ENCODE measurements around the gene C13orf46. TPM values are rescaled to one million over a fixed set of nuclear protein-coding genes. Genes with fewer than 3 reads are reported as not detected.

The C13orf46 gene
- total RNA-seq, 1 donor from 2014 or later = 21.2 TPM

DNA sequence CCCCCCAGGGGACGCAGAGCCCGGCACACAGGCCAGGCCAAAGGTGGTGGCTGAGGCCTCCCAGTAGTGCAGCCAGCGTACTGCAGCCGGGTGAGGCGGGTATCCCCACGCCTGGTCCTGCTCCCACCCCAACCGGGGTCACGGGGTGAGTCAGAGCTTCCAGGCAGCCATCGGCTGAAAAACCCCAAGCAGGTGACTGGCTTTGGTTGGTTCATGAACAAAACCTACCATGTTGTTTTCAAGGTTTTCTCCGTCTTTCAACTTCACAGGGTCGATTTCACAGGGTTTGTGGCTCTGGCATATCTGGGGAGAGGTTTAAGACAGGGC is 42.1 kb upstream of the C13orf46 start:
- Histone ChIP-seq H3K4me1 (no peaks in the 10 kb centered on the region), H3K27ac (no peak overlapping the region), H3K36me3 (peaks cover 38% of the 10 kb centered on the region), H3K9me3 (no peaks in the 10 kb centered on the region), H3K4me3 (no peak overlapping the region), H3K27me3 (no peaks in the 10 kb centered on the region)
- intact Hi-C loops (cut with DNase I) = no loop called here
- ATAC-seq = no peak
- no peak for DNase-seq
- TF ChIP-seq, protein P1, sequence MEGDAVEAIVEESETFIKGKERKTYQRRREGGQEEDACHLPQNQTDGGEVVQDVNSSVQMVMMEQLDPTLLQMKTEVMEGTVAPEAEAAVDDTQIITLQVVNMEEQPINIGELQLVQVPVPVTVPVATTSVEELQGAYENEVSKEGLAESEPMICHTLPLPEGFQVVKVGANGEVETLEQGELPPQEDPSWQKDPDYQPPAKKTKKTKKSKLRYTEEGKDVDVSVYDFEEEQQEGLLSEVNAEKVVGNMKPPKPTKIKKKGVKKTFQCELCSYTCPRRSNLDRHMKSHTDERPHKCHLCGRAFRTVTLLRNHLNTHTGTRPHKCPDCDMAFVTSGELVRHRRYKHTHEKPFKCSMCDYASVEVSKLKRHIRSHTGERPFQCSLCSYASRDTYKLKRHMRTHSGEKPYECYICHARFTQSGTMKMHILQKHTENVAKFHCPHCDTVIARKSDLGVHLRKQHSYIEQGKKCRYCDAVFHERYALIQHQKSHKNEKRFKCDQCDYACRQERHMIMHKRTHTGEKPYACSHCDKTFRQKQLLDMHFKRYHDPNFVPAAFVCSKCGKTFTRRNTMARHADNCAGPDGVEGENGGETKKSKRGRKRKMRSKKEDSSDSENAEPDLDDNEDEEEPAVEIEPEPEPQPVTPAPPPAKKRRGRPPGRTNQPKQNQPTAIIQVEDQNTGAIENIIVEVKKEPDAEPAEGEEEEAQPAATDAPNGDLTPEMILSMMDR (IDR thresholded peaks at IDR 0.05) = no peak

DNA sequence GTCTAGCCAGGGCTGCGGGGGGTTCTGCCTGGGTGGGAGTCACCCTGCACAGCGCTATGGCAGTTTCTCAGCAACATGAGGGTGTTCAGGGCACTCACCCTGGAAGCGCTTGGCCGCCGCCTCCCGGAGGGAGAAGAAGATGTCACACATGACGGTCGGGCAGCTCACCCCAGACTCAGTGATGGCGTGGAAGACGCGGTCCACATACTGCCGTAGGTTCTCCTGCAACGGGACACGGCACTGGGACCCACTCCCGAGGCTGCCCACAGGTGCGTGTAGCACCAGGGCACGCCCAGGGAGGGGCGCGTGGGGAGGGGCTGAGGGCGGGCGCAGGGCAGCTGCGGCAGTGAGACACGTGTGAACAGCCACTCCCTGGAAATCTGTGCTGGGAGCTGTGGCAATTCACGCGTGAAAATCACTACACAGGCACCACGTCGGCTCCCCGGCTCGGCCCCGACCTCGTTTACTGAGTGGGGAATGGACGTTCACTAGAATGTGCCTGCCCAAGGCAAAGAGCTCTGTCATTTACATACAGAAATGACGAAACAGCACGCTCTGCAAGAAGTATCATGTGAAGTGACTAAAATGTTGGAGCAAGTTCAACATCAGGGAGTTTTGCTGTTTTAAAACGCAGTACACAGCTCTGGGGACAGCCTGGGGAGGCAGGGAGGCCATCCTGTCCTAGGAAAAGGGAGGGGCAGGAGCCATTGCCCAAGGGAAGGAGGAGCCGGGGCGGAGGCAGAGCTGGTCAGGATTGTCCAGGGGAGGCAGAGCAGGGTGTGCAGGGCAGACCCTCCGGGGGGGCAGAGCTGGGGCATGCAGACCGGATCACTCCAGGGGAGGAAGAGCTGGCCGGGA is 41.5 kb upstream of the C13orf46 start:
- Histone ChIP-seq H3K36me3 (peaks cover 34% of the 10 kb centered on the region), H3K4me1 (no peaks in the 10 kb centered on the region), H3K4me3 (no peak overlapping the region), H3K9me3 (no peaks in the 10 kb centered on the region), H3K27me3 (no peaks in the 10 kb centered on the region), H3K27ac (no peak overlapping the region)
- TF ChIP-seq, protein P1 (IDR thresholded peaks at IDR 0.05) = no peak
- ATAC-seq (peak; percentile 80), DNase-seq (peak; percentile 82)
- intact Hi-C loops (cut with DNase I) = no loop called here

DNA sequence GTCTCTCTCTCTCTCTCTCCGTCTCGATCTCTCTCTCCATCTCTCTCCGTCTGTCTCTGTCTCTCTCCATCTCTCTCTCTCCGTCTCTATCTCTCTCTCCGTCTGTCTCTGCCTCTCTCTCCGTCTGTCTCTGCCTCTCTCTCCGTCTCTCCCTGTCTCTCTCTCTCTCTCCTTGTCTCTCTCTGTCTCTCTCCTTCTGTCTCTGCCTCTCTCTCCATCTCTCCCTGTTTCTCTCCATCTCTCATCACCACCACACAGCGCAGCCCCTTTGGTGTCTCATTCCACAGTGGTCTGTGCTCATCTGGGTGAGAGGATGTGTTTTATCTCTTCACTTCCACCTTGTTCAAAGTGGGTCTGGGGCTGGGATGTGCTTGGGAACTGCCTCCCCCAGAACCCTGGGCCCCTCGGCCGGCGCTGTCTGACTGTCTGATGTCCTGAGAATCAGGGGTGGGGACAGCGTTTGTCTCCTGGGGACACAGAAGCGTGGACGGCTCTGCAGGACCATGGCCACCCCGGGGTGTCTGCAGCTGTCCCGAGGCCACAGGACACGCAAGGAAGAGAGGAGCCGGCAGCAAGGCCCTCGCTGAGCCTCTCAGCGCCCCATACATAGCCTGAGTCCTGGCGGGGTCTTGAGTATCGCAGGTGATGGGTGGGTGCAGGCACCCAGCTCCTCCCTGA is 40.2 kb upstream of the C13orf46 start:
- intact Hi-C loops (cut with DNase I) = no loop called here
- ATAC-seq (no peak), DNase-seq (no peak)
- H3K4me3 ChIP-seq = no peak overlapping the region
- H3K27me3 ChIP-seq = no peaks in the 10 kb centered on the region
- no peaks in the 10 kb centered on the region for H3K4me1 ChIP-seq
- H3K36me3 ChIP-seq = peaks cover 42% of the 10 kb centered on the region
- no peak overlapping the region for H3K27ac ChIP-seq
- no peaks in the 10 kb centered on the region for H3K9me3 ChIP-seq
- TF ChIP-seq, protein P1 (IDR thresholded peaks at IDR 0.05) = no peak

DNA sequence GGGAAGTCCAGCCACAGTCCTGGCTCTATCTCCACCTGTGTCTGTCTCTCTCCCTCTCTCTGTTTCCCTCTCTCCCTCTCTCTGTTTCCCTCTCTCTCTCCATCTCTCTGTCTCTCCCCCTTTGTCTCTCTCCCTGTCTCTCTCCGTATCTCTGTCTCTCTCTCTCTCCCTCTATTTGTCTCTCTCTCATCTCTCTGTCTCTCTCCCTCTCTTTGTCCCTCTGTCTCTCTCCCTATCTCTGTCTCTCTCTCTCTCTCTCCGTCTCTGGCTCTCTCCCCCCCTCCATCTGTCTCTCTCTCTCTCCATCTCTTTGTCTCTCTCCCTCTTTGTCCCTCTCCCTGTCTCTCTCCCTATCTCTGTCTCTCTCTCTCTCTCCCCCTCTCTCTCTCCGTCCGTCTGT is 39.5 kb upstream of the C13orf46 start:
- TF ChIP-seq, protein P1 (IDR thresholded peaks at IDR 0.05) = no peak
- Histone ChIP-seq H3K4me3 (no peak overlapping the region), H3K9me3 (no peaks in the 10 kb centered on the region), H3K36me3 (peaks cover 44% of the 10 kb centered on the region), H3K27me3 (no peaks in the 10 kb centered on the region), H3K4me1 (no peaks in the 10 kb centered on the region), H3K27ac (no peak overlapping the region)
- DNase-seq = no peak
- intact Hi-C loops (cut with DNase I) = no loop called here
- ATAC-seq = no peak

DNA sequence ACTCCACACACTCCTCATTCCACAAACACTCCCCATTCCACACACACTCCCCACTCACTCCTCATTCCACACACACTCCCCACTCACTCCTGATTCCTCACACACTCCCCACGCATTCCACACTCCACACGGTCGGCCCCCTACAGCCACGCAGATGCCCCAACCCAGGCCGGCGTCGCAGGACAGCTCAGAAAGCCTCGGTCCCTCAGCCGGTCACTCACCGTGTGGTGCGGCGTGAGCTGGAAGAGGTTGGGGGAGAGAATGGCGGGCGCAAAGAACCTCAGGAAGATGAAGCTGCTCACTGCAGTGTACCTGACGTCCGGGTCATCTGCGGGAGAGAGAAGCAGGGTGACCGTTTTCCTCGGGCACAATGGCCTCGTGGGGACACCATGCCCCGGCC is 39.0 kb upstream of the C13orf46 start:
- ATAC-seq = no peak
- Histone ChIP-seq H3K27me3 (no peaks in the 10 kb centered on the region), H3K27ac (no peak overlapping the region), H3K4me1 (no peaks in the 10 kb centered on the region), H3K9me3 (no peaks in the 10 kb centered on the region), H3K4me3 (no peak overlapping the region), H3K36me3 (peaks cover 44% of the 10 kb centered on the region)
- intact Hi-C loops (cut with DNase I) = no loop called here
- TF ChIP-seq, protein P1 (IDR thresholded peaks at IDR 0.05) = no peak
- no peak for DNase-seq
